IPS-NIHi7 (cell line): ENCODE results near the gene HAPLN3.
A peak's percentile ranks its signal among the peaks of the same experiment; 100 is the strongest.
"Not testable (repeated sequence)": the region's sequence is repeated elsewhere in the genome, so short reads cannot be mapped to it uniquely, and the experiment has no call there.

ENCODE experiments used
- DNase-seq: peaks from one replicate; pipeline ENCODE4 v3.0.0; 2012; ENCODE audit warnings: mixed read lengths; ENCODE audit errors: extremely low spot score

HAPLN3 gene, protein sequence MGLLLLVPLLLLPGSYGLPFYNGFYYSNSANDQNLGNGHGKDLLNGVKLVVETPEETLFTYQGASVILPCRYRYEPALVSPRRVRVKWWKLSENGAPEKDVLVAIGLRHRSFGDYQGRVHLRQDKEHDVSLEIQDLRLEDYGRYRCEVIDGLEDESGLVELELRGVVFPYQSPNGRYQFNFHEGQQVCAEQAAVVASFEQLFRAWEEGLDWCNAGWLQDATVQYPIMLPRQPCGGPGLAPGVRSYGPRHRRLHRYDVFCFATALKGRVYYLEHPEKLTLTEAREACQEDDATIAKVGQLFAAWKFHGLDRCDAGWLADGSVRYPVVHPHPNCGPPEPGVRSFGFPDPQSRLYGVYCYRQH

GRCh38 chr15:88894819-88895767 is at the start of gene HAPLN3:
HAPLN3 (minus strand) TSS chr15:88895544; CDS start chr15:88887298, 8,246 bp downstream.
- DNase-seq = peak; percentile 73

- DNase-seq = no peak
These were observed 44.8 kb upstream of the HAPLN3 start for GRCh38 chr15:88940110-88940675.

DNA sequence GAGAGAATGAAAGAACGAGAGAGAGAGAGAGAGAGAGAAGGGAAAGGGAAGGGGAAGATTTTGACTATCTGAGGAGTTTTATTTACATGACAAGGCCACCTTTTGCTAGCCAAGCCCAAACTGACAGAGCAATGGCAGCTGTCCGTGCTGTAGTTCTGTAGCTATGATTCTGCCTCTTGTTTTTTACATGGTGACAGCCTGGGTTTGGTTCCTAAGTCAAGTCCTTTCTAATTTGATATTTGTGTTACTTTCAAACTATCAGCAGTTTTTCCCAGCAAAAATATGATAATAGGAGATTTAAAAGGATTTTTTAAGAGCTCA is 44.1 kb upstream of the HAPLN3 start:
- no peak for DNase-seq

GRCh38 chr15:88938802-88939485 is 43.6 kb upstream of the HAPLN3 start:
- DNase-seq = no peak

- not testable (repeated sequence) for DNase-seq
These were observed 39.1 kb upstream of the HAPLN3 start for GRCh38 chr15:88934449-88934848.

GRCh38 chr15:88932875-88933330 is 37.6 kb upstream of the HAPLN3 start:
- DNase-seq = no peak

DNA sequence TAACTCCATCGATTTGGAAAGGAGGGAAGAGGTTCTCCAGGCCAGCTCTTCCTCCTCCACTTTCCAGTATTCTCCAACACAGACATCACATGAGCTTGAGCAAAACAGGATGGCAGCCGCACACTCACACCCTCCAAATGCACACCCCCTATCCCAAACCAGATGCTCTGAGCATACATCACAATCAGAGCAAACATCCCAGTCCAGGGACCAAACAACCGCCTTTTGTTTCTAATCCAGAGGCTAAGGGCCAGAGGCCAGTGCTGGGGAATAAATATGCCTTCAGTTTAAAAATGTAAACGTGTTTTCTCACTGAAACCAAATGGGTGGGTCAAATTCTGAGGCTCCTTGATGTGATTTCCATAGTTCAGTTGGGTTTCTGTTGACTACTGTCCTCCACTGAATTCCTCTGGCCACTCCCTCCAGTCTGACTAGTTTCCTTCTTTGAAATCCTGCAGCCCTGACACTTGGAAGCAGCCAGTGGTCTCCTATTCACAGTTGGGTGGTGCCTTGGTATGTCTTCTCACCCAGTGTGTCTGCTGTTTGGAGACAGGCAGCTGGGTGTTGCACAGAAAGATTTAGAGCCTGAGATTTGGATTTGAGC is 37.0 kb upstream of the HAPLN3 start:
- DNase-seq = no peak

- DNase-seq = no peak
These were observed 35.2 kb upstream of the HAPLN3 start for GRCh38 chr15:88930579-88930978.

DNA sequence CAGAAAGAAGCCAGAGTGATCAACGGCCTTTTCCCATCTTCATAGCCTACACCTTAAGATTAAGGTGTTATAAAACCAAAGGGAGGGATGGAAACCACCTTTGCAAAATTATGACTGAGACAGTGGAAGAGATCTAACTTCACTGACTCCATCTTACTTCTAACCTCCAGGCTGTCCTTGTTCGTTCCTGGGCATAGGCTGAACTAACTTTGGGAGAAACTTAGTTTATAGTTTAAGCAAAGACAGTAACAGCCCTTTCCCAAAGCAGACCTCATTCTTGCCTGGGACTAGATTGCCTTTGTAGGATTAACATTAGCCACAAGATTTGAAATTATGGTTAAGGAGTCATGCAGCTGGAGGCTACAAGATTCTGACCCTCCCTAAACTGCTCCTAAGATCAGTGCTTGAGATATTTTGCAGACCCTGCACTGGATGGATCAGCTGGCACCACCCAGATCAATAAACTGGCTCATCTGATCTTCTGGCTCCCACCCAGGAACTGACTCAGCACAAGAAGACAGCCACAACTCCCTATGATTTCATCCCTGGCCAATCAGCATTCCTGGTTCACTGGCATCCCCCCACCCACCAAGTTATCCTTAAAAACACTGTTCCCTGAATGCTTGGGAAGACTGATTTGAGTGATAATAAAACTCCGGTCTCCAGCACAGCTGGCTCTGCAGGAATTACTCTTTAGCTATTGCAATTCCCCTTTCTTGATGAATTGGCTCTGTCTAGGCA is 34.2 kb upstream of the HAPLN3 start:
- DNase-seq = not testable (repeated sequence)

DNA sequence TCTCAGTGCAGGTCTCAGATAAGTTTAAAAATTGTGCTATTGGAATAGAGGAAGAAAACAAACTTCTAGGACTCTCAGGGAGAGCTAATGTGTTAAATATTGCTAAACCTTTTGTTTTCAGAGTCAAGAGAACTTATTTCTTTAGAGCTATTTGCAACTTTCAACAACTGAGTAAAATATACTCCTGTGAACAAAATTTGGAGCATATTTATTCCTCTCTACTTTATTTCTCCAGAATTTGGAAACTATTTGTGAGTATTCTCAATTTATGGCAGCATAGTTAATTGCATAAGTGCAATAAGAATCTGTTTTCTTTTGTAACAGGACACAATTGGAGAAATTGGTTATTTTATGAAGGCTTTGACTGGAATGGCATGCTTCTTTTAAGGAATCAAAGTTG is 32.8 kb upstream of the HAPLN3 start:
- not testable (repeated sequence) for DNase-seq

- not testable (repeated sequence) for DNase-seq
These were observed 30.3 kb upstream of the HAPLN3 start for GRCh38 chr15:88925648-88926047.

DNA sequence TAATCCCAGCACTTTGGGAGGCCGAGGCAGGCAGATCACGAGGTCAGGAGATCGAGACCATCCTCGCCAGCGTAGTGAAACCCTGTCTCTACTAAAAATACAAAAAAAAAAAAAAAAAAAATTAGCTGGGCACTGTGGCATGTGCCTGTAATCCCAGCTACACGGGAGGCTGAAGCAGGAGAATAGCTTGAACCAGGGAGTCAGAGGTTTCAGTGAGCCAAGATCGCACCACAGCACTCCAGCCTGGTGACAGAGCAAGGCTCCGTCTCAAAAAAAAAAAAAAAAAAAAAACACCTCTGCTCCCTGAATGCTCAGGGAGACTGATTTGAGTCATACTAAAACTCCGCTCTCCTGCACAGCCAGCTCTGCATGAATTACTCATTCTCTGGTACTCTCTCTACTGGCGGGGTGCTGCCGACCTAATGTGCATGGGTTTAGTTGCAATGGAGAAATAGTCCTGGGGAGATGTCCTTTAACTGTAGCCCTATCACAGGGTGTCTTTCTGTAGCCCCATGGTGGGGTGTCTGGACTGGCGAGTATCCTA is 25.6 kb upstream of the HAPLN3 start:
- not testable (repeated sequence) for DNase-seq

GRCh38 chr15:88920186-88920891 is 25.0 kb upstream of the HAPLN3 start:
- no peak for DNase-seq

GRCh38 chr15:88918738-88919137 is 23.4 kb upstream of the HAPLN3 start:
- no peak for DNase-seq

- no peak for DNase-seq
These were observed 22.4 kb upstream of the HAPLN3 start for GRCh38 chr15:88917760-88918159.

DNA sequence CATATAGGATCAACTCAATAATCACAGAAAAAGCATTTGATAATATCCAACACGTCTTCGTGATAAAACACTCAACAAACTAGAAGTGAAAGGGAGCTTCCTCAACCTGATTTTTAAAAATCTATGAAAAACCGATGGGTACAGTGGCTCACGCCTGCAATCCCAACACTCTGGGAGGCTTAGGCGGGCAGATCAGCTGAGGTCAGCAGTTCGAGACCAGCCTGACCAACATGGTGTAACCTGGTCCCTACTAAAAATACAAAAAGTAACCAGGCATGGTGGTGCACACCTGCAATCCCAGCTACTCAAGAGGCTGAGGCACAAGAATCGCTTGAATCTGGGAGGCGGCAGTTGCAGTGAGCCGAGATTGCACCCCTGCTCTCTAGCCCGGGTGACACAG is 20.0 kb upstream of the HAPLN3 start:
- DNase-seq = no peak

GRCh38 chr15:88913850-88914169 is 18.5 kb upstream of the HAPLN3 start:
- DNase-seq = no peak

DNA sequence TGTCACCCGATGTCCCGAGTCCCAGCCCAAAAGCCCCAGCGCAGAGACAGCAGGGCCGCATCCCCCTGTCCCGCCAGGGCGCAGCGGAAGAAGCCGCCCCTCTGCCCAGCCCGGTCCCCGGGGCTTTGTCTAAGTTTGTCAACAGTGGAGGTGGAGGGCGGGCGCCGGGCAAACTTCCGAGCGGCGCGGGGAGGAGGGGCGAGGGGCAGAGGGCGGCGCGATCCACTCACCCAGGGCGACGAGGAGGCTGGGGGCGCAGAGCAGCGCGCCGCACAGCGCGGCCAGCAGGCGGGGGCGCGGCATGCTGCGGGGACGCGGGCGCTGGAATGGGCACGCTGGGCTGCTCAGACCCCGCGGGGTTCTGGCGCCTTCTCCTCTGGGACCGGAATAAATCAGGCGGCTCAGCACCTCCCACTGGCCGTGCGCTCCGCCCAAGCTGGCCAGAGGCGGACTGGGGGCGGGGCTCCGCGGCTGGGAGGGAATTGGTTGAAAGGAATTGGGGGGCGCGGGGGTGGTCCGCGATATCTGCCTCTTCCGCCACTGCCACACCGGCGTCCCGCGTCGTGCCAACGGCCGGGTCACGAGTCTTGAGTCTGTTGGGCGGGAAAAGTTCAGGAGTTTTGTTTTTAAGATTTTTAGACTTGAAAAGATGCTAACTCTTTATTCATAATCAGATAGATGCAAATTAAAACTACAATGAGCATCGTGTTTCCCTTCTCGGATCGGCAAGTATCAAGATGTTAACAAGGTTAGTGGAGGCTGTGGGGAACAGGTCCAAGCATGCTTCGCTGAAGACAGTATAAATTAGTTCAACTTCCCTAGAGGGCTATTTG is 17.9 kb upstream of the HAPLN3 start, which contains the start of gene MFGE8:
Gene MFGE8, minus strand, starts transcription at position 363 of the 833 bp plus-strand sequence. Its CDS starts 60 bp downstream, at position 303.
- DNase-seq = peak; percentile 90

GRCh38 chr15:88912500-88912921 is 17.2 kb upstream of the HAPLN3 start:
- peak; percentile 31 for DNase-seq
